Aorta (tissue), 5 donors: ENCODE results near the gene POLR2H. TPM values are rescaled to one million over a fixed set of nuclear protein-coding genes. Genes with fewer than 3 reads are reported as not detected.
A peak's percentile ranks its signal among the peaks of the same experiment; 100 is the strongest.

Source experiments
- ATAC-seq: fragments of 200-7000 bp; cut with Tn5 transposase; one replicate; pipeline ENCODE4 v1.9.1; 2022; ENCODE audit warnings: moderate library complexity; ENCODE audit not compliant: low FRiP score
- DNase-seq, 2 donors: peaks; one replicate each; pipeline ENCODE4 v3.0.0-alpha.2; 2020
- H3K27ac ChIP-seq, 2 donors: one replicate each; pipeline ENCODE4 v1.5.1; 2013; ENCODE audit warnings: low read length in 2 of 2, mild to moderate bottlenecking in 2 of 2, moderate library complexity in 2 of 2, control low read depth in 1 of 2, inconsistent platforms in 1 of 2, low read depth in 1 of 2
- H3K27me3 ChIP-seq, 2 donors: one replicate each; pipeline ENCODE4 v1.6.1; 2013; ENCODE audit warnings: control low read depth in 1 of 2, low read length in 1 of 2, mild to moderate bottlenecking in 1 of 2, moderate library complexity in 1 of 2; ENCODE audit not compliant: insufficient read depth in 2 of 2, control insufficient read depth in 1 of 2
- H3K36me3 ChIP-seq, 2 donors: one replicate each; pipeline ENCODE4 v1.6.1; 2013; ENCODE audit warnings: control low read depth in 1 of 2, low read length in 1 of 2, mild to moderate bottlenecking in 1 of 2; ENCODE audit not compliant: insufficient read depth in 2 of 2, control insufficient read depth in 1 of 2
- H3K4me1 ChIP-seq, 2 donors: one replicate each; pipeline ENCODE4 v1.6.1; 2013; ENCODE audit warnings: low read length in 2 of 2, control low read depth in 1 of 2, mild to moderate bottlenecking in 1 of 2, moderate library complexity in 1 of 2; ENCODE audit not compliant: insufficient read depth in 2 of 2, control insufficient read depth in 1 of 2
- H3K4me3 ChIP-seq, 2 donors: one replicate each; pipeline ENCODE4 v1.5.1; 2013; ENCODE audit warnings: low read length in 2 of 2, control low read depth in 1 of 2, mild to moderate bottlenecking in 1 of 2
- H3K9me3 ChIP-seq: one replicate; pipeline ENCODE4 v1.6.1; 2013; ENCODE audit warnings: mild to moderate bottlenecking, low read length; ENCODE audit not compliant: control insufficient read depth
- WGBS, 2 donors: extraction: QIAGEN DNeasy Blood & Tissue Kit; methylation state at CpG; one replicate each; pipeline ENCODE4 v1.1.7; 2013; 5-methylcytosine and 5-hydroxymethylcytosine counted together
- intact Hi-C, 2 donors: fragments of 100-400 bp; cut with DNase I; formaldehyde crosslinking; loops; one replicate each; pipeline versions ENCODE4 v1.14.2 to v1.15.0; 2022
- polyA plus RNA-seq, 2 donors: library from polyadenylated mRNA; stranded (reverse); fragments of 200-250 nt; gene quantifications; one replicate each; pipeline ENCODE4 v1.2.3, GENCODE V29; 2013
- total RNA-seq, 2 donors: library from RNA; stranded (reverse); fragmentation: NEBNext Ultra II Directional; extraction: Animal tissue kit (Norgen Biotek cat#: 25700); gene quantifications; one replicate each; pipeline ENCODE4 v1.2.1, GENCODE V29; 2021
- donor health status: healthy with polysubstance abuse.
- donor health status: Bipolar disorder and iron deficiency.
- donor health status: DM: no; HTN: no; CAD: no.
- donor health status: DM: no; HTN: no; CAD: no.
- donor health status: DM: yes; HTN: yes; CAD: no.

POLR2H gene
- total and polyA plus RNA-seq, 4 donors: 43.9 to 151 (median 57.3) TPM

GRCh38 chr3:184346480-184347190 is 14.9 kb upstream of the POLR2H start:
- H3K36me3 ChIP-seq: peaks cover 0 to 6% of the 10 kb centered on the region in 2 donors
- no peak for DNase-seq
- WGBS, 2 donors: 80 to 86% methylated on average over 20 of the region's 20 CpGs
- no peak overlapping the region for H3K27ac ChIP-seq
- no peak overlapping the region for H3K4me3 ChIP-seq
- no peaks in the 10 kb centered on the region for H3K27me3 ChIP-seq
- intact Hi-C loops: no loop called here
- ATAC-seq: no peak
- H3K9me3 ChIP-seq: no peaks in the 10 kb centered on the region
- H3K4me1 ChIP-seq: no peaks in the 10 kb centered on the region

DNA sequence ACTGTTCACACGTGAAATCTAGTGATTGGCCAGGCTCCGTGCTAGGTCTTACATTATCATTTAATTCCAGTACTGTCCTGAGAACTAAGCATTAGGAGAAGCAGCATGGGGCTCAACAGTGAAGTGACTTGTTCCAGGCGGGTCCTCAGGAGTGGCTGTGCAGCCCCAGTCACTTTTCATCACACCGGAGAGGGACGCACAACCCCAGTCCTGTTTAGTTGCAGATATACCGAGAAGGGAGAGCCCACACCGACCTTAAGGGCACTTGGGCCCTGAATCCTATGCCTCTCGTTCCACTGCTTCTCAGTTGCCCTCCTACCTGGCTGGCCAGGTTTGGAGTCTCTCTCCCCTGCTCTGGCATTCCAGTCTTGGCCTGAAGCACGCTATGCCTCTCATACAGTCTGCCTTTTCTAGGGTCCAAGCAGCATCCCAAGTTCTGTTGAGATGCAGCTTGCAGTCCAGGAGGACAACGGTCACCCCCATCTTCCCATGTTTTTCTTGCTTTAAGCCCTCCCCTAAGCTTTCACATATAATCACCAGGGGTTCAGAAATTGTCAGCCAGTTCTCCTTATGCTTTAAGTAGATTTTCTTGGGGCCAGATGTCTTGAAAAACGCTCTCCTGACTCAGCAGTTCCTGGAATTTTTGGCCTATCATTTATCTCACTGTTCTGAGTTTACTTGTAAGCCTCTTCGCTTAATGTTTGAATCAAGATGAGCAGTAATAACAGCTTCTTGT is 14.0 kb upstream of the POLR2H start:
- 56 to 66% methylated on average over 12 of the region's 12 CpGs for whole genome bisulfite sequencing, 2 donors
- H3K27me3 ChIP-seq: no peaks in the 10 kb centered on the region
- no peak overlapping the region for H3K4me3 ChIP-seq
- H3K9me3 ChIP-seq: no peaks in the 10 kb centered on the region
- H3K27ac ChIP-seq: no peak overlapping the region
- no peak for DNase-seq
- H3K36me3 ChIP-seq: peaks cover 0 to 6% of the 10 kb centered on the region in 2 donors
- no peaks in the 10 kb centered on the region for H3K4me1 ChIP-seq
- ATAC-seq: no peak
- intact Hi-C loops: no loop called here

DNA sequence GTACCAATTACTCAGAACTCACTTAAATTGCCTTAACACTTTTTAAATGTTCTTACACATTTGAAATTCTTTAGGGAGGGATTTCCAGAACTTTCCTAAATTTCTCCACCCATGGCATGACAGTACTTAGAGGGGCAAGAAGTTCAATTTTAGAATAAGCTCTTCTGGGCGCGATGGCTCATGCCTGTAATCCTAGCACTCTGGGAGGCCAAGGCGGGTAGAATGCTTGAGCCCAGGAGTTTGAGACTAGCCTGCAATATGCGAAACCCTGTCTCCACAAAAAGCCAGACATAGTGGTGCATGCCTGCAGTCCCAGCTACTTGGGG is 13.5 kb upstream of the POLR2H start:
- H3K4me1 ChIP-seq: no peaks in the 10 kb centered on the region
- H3K9me3 ChIP-seq: no peaks in the 10 kb centered on the region
- DNase-seq (no peak), ATAC-seq (no peak)
- no peak overlapping the region for H3K27ac ChIP-seq
- H3K36me3 ChIP-seq: peaks cover 0 to 6% of the 10 kb centered on the region in 2 donors
- 77 to 79% methylated on average over 4 of the region's 4 CpGs for WGBS, 2 donors
- H3K27me3 ChIP-seq: no peaks in the 10 kb centered on the region
- intact Hi-C loops: no loop called here
- no peak overlapping the region for H3K4me3 ChIP-seq

- H3K27ac ChIP-seq: no peak overlapping the region
- intact Hi-C loops: no loop called here
- no peaks in the 10 kb centered on the region for H3K4me1 ChIP-seq
- ATAC-seq: no peak
- H3K36me3 ChIP-seq: peaks cover 0 to 2% of the 10 kb centered on the region in 2 donors
- no peak for DNase-seq
- H3K4me3 ChIP-seq: no peak overlapping the region
- no peaks in the 10 kb centered on the region for H3K9me3 ChIP-seq
- H3K27me3 ChIP-seq: no peaks in the 10 kb centered on the region
- WGBS, 2 donors: 82 to 85% methylated on average over 10 of the region's 10 CpGs
Observed at GRCh38 chr3:184349563-184350470, 11.7 kb upstream of the POLR2H start.

GRCh38 chr3:184350618-184351017 is 10.9 kb upstream of the POLR2H start:
- Histone ChIP-seq H3K27ac (no peak overlapping the region), H3K36me3 (no peaks in the 10 kb centered on the region), H3K9me3 (no peaks in the 10 kb centered on the region), H3K4me1 (no peaks in the 10 kb centered on the region), H3K27me3 (no peaks in the 10 kb centered on the region), H3K4me3 (no peak overlapping the region)
- ATAC-seq: no peak
- no peak for DNase-seq
- WGBS, 2 donors: 94 to 97% methylated on average over 6 of the region's 6 CpGs
- intact Hi-C loops: no loop called here

- ATAC-seq (no peak), DNase-seq (no peak)
- WGBS, 2 donors: 52 to 53% methylated on average over 9 of the region's 9 CpGs
- Histone ChIP-seq H3K4me1 (no peaks in the 10 kb centered on the region), H3K27ac (no peak overlapping the region), H3K4me3 (no peak overlapping the region), H3K27me3 (no peaks in the 10 kb centered on the region), H3K36me3 (no peaks in the 10 kb centered on the region), H3K9me3 (no peaks in the 10 kb centered on the region)
- intact Hi-C loops: no loop called here
Observed at GRCh38 chr3:184351511-184352148, 9.9 kb upstream of the POLR2H start.

- intact Hi-C loops: no loop called here
- Histone ChIP-seq H3K4me1 (no peaks in the 10 kb centered on the region), H3K36me3 (no peaks in the 10 kb centered on the region), H3K4me3 (no peak overlapping the region), H3K9me3 (no peaks in the 10 kb centered on the region), H3K27me3 (no peaks in the 10 kb centered on the region), H3K27ac (no peak overlapping the region)
- ATAC-seq: no peak
- peak in 1 of 2 donors; percentile 44 for DNase-seq
- 77 to 81% methylated on average over 15 of the region's 15 CpGs for WGBS, 2 donors
Observed at GRCh38 chr3:184352149-184352785, 9.2 kb upstream of the POLR2H start.

DNA sequence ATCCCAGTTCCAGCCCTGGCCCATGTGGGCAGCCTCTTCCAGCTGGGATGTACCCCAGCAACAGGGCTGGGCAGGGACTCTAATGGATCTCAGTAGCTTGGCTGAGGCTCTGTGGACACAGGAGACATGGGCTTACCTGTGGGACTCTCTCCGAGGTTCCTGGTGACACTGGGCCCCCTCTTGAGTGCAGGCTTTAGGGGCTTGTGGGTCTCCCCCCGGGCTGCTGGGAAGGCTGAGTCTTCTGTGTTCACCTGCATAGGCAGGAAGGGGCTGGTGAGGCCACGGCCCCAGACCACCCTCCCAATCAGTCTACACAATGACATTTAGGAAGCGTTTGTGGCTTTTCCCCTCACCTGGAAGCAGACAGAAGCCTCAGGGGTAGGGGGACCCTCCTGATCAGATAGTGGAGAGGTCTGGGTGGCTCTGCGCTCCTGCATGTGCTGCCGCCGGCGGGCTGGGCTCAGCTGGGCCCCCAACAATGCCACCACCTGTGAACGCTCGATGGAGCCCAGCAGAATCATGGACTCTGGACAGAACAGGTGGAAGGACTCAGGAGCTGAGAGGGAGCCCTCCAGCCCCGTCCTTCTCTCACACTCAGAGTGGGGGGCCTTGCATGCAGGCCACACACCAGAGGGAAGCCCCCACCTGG is 8.5 kb upstream of the POLR2H start:
- intact Hi-C loops: no loop called here
- H3K4me1 ChIP-seq: no peaks in the 10 kb centered on the region
- WGBS, 2 donors: 87 to 93% methylated on average over 11 of the region's 11 CpGs

More for the DNA sequence above, 8.5 kb upstream of the POLR2H start:
- H3K27ac ChIP-seq: no peak overlapping the region
- no peaks in the 10 kb centered on the region for H3K27me3 ChIP-seq
- no peaks in the 10 kb centered on the region for H3K9me3 ChIP-seq
- no peaks in the 10 kb centered on the region for H3K36me3 ChIP-seq
- ATAC-seq: no peak
- DNase-seq: no peak
- no peak overlapping the region for H3K4me3 ChIP-seq
